MCF 10A (cell line): ENCODE results near the gene PIK3CG. TPM values are rescaled to one million over a fixed set of nuclear protein-coding genes. Genes with fewer than 3 reads are reported as not detected.

Source experiments
- BruUV-seq: library from RNA; stranded (reverse); fragments of 400-500 nt; replicated peaks from 2 replicates; lab custom pipeline; 2021; lab: Mats Ljungman, UMichigan
- CTCF ChIA-PET: fragments of 300-600 bp; sonication (Branson Sonifier 250); formaldehyde crosslinking; extraction: SDS; loops from one replicate; lab custom pipeline; 2021; ENCODE audit warnings: antibody characterized with exemption, inconsistent platforms; lab: Yijun Ruan, JAX
- POLR2A ChIA-PET: fragments of 300-600, 350-650 bp; sonication (Branson Sonifier 250); formaldehyde crosslinking; extraction: SDS; loops from one replicate; lab custom pipeline; 2020; ENCODE audit warnings: antibody characterized with exemption, inconsistent platforms; lab: Yijun Ruan, JAX
- DNase-seq: peaks from one replicate; pipeline ENCODE4 v3.0.0-alpha.2; 2018; ENCODE audit not compliant: unreplicated experiment
- H3K27ac Mint-ChIP-seq: one replicate; pipeline ENCODE4 v1.8.0; 2022; ENCODE audit warnings: mild to moderate bottlenecking, low read depth, mixed read lengths; ENCODE audit not compliant: unreplicated experiment
- H3K27me3 Mint-ChIP-seq: one replicate; pipeline ENCODE4 v1.8.0; 2022; ENCODE audit warnings: mixed read lengths; ENCODE audit not compliant: insufficient read depth, unreplicated experiment
- H3K36me3 Mint-ChIP-seq: one replicate; pipeline ENCODE4 v1.8.0; 2022; ENCODE audit warnings: mild to moderate bottlenecking, moderate library complexity, mixed read lengths; ENCODE audit not compliant: insufficient read depth, unreplicated experiment
- H3K4me1 Mint-ChIP-seq: one replicate; pipeline ENCODE4 v1.8.0; 2022; ENCODE audit warnings: mixed read lengths; ENCODE audit not compliant: insufficient read depth, unreplicated experiment
- H3K4me3 Mint-ChIP-seq: one replicate; pipeline ENCODE4 v1.8.0; 2022; ENCODE audit warnings: mild to moderate bottlenecking, moderate library complexity, mixed read lengths; ENCODE audit not compliant: unreplicated experiment
- H3K9me3 Mint-ChIP-seq: one replicate; pipeline ENCODE4 v1.8.0; 2022; ENCODE audit warnings: mixed read lengths; ENCODE audit not compliant: unreplicated experiment
- intact Hi-C: fragments of 100-400 bp; cut with micrococcal nuclease; formaldehyde crosslinking; loops from 2 replicates; pipeline ENCODE4 v1.14.1; 2022
- total RNA-seq: library from RNA; stranded (reverse); gene quantifications from 2 replicates; pipeline ENCODE4 v1.2.3, GENCODE V29; 2022
- TF ChIP-seq, protein P1 (sequence below): fragments of 200-600 bp; IDR thresholded peaks from one replicate; pipeline ENCODE4 v1.8.0; 2022; ENCODE audit warnings: antibody characterized with exemption, mild to moderate bottlenecking; ENCODE audit not compliant: unreplicated experiment

The PIK3CG gene
- total RNA-seq, 1 experiment from 2014 or later = not detected

- no peaks in the 10 kb centered on the region for H3K4me1 Mint-ChIP-seq
Observed at GRCh38 chr7:106866298-106867281, 1.5 kb downstream of the PIK3CG start.

GRCh38 chr7:106867641-106868351 is 2.7 kb downstream of the PIK3CG start:
- DNase-seq = no peak
- Mint-ChIP-seq H3K27me3 (peaks cover 5% of the 10 kb centered on the region), H3K4me3 (no peak overlapping the region), H3K9me3 (no peaks in the 10 kb centered on the region), H3K4me1 (no peaks in the 10 kb centered on the region), H3K27ac (no peak overlapping the region), H3K36me3 (no peaks in the 10 kb centered on the region)
- TF ChIP-seq, protein P1, sequence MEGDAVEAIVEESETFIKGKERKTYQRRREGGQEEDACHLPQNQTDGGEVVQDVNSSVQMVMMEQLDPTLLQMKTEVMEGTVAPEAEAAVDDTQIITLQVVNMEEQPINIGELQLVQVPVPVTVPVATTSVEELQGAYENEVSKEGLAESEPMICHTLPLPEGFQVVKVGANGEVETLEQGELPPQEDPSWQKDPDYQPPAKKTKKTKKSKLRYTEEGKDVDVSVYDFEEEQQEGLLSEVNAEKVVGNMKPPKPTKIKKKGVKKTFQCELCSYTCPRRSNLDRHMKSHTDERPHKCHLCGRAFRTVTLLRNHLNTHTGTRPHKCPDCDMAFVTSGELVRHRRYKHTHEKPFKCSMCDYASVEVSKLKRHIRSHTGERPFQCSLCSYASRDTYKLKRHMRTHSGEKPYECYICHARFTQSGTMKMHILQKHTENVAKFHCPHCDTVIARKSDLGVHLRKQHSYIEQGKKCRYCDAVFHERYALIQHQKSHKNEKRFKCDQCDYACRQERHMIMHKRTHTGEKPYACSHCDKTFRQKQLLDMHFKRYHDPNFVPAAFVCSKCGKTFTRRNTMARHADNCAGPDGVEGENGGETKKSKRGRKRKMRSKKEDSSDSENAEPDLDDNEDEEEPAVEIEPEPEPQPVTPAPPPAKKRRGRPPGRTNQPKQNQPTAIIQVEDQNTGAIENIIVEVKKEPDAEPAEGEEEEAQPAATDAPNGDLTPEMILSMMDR = no peak
- intact Hi-C loops = no loop called here
- BruUV-seq = no TSS peak
- ChIA-PET POLR2A (no interaction called here), CTCF (interaction anchor here (0.6 kb wide), 1 partner anchor 15 kb away, joined by 3 read pairs; no protein-coding TSS in a partner anchor)

More at GRCh38 chr7:106866298-106867281, 1.5 kb downstream of the PIK3CG start:
- Mint-ChIP-seq H3K27me3 (peaks cover 17% of the 10 kb centered on the region), H3K4me3 (no peak overlapping the region), H3K27ac (no peak overlapping the region), H3K36me3 (no peaks in the 10 kb centered on the region), H3K9me3 (no peaks in the 10 kb centered on the region)
- DNase-seq = no peak
- TF ChIP-seq, protein P1 = no peak
- intact Hi-C loops = no loop called here
- ChIA-PET POLR2A (interaction anchor here (0.6 kb wide), 1 partner anchor 61 kb away, joined by 3 read pairs; no protein-coding TSS in a partner anchor), CTCF (interaction anchor here (0.6 kb wide), 1 partner anchor 83 kb away, joined by 5 read pairs; no protein-coding TSS in a partner anchor)
- BruUV-seq = no TSS peak

DNA sequence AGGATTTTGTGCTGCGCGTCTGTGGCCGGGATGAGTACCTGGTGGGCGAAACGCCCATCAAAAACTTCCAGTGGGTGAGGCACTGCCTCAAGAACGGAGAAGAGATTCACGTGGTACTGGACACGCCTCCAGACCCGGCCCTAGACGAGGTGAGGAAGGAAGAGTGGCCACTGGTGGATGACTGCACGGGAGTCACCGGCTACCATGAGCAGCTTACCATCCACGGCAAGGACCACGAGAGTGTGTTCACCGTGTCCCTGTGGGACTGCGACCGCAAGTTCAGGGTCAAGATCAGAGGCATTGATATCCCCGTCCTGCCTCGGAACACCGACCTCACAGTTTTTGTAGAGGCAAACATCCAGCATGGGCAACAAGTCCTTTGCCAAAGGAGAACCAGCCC is 3.3 kb downstream of the PIK3CG start:
- CTCF ChIA-PET = interaction anchor here (0.6 kb wide), 1 partner anchor 15 kb away, joined by 3 read pairs; no protein-coding TSS in a partner anchor
- intact Hi-C loops = no loop called here
- Mint-ChIP-seq H3K9me3 (no peaks in the 10 kb centered on the region), H3K4me3 (no peak overlapping the region), H3K4me1 (no peaks in the 10 kb centered on the region), H3K27ac (no peak overlapping the region), H3K36me3 (no peaks in the 10 kb centered on the region), H3K27me3 (no peaks in the 10 kb centered on the region)
- POLR2A ChIA-PET = no interaction called here
- BruUV-seq = no TSS peak
- DNase-seq = no peak
- TF ChIP-seq, protein P1 = no peak

- H3K9me3 Mint-ChIP-seq = no peaks in the 10 kb centered on the region
- no peak for DNase-seq
- CTCF ChIA-PET = no interaction called here
- H3K4me1 Mint-ChIP-seq = no peaks in the 10 kb centered on the region
- intact Hi-C loops = no loop called here
- no peak overlapping the region for H3K27ac Mint-ChIP-seq
- TF ChIP-seq, protein P1 = no peak
- no peaks in the 10 kb centered on the region for H3K36me3 Mint-ChIP-seq
- BruUV-seq = no TSS peak
- H3K4me3 Mint-ChIP-seq = no peak overlapping the region
- POLR2A ChIA-PET = no interaction called here
- H3K27me3 Mint-ChIP-seq = peaks cover 12% of the 10 kb centered on the region
Observed at GRCh38 chr7:106869954-106870353, 4.9 kb downstream of the PIK3CG start.
